Amniotic epithelial cell (primary cell): ENCODE measurements around the gene CACNA1C.

Source experiments
- DNase-seq: peaks from one replicate; pipeline ENCODE4 v3.0.0-alpha.2; 2010; ENCODE audit warnings: low read depth

CACNA1C gene

GRCh38 chr12:2052826-2053678 is at the start of gene CACNA1C:
Gene CACNA1C (plus strand): TSS chr12:2052987. CDS start chr12:2053563, 576 bp downstream.
- DNase-seq: peak; percentile 45

GRCh38 chr12:2003676-2004112 is 49.1 kb upstream of the CACNA1C start:
- DNase-seq: no peak

- peak; percentile 98 for DNase-seq
Measured at GRCh38 chr12:2004113-2004929, 48.5 kb upstream of the CACNA1C start, which contains the start of gene DCP1B. Gene DCP1B (minus strand): TSS chr12:2004457. CDS start chr12:2004431, 26 bp downstream.

- DNase-seq: no peak
Measured at GRCh38 chr12:2008677-2009076, 44.1 kb upstream of the CACNA1C start.

DNA sequence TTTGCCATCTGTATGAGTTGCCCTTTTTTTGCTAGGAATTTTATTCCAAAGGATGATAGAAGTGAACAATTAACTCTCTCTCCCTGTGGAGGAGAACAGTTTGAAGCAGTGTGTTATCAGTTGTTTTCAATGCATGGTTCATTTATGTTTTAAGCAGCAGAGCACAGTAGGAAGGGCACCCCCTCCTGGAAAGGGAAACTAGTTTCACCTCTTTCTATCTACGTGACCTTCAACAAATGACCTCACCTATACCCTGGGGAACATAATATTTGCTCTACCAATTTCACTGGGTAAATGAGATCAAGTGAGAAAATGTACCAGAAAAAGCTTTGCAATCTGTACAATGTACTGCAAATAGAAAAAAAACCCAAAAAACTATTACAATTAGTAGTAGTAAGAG is 43.2 kb upstream of the CACNA1C start:
- no peak for DNase-seq

GRCh38 chr12:2011643-2012607 is 40.9 kb upstream of the CACNA1C start:
- DNase-seq: no peak

- peak; percentile 61 for DNase-seq
Measured at GRCh38 chr12:2013086-2013485, 39.7 kb upstream of the CACNA1C start.

DNA sequence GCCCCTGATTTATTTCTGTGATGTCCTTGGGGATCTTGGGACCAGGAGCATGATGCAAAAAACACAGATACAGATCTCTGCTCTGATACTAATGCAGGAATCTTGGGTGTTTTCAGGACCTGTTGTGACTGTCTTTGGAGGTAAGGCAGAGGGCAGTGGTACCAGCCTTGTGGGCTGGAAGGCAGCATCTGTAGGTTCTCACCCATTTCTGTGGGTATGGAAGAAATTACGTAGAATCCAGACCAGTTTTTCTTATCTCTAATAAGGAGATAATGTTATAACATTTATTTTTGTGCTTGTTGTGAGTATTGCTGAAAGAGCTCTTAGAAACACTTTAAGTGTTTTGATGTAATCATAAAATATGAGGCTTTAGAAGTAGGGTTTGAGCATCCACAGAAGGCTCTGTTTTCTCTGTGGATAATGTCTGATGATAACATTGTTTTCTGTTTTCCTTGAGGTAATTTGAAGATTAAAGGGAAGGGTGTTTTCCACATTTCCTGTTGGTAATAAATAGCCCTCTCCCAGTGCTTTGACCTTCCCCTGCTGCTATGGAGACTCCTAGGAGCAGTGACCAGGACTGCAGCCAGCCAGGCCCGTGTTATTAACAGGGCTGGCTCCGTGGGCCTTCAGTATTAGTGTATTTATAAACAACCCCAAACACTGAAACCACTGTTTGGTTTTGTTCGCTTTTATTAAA is 39.1 kb upstream of the CACNA1C start:
- DNase-seq: peak; percentile 80

- DNase-seq: no peak
Measured at GRCh38 chr12:2014231-2014630, 38.6 kb upstream of the CACNA1C start.

DNA sequence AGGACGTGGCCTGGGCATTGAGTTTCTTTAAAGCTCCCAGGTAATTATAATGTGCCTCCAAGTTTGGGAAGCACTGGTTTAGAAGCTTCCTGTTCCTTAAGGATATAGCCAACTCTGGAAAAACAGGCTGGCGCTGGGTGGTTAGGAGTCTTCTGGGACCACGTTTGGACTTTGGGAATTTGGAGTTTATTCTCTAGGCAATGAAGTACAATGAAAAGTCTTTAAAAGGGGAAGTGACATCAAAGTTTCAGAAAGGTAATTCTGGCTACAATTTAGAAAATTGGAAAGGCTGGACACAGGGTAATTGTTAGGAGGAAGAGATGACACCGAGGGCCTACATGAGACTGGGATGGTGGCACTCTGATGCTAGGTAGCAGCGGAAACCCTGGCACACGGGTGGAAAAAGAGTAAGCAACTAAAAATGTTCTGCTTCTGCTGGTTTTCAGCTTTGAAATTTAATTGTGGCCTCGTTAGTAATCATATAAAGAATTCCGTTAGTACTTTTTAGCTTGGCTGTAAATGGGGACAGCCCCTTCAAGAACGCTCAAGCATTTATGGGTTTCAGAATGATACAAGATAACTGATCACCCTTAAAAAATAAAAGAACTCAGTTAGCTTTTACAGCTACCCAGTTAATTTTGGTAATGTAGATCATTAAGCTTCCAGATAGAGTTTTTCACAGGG is 35.8 kb upstream of the CACNA1C start:
- no peak for DNase-seq

- no peak for DNase-seq
Measured at GRCh38 chr12:2017546-2018337, 35.0 kb upstream of the CACNA1C start.

DNA sequence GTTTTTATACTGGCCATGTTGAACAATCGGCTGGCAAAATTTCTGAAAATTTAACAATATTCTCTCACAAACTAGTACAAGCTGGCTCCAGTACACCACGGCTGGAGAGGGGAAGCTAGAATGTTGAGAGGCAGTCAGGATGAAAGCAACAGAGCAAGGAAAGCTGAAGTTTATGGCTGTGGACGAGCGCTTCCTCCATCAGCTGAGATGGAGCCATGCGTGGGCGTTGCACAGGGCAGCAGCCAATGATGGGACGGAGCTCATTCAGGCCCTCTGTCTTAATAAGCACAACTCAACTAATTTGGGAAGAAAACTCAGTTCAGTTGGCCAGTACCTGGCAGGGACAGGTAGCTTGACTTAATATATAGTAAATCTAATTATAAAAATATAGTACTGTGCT is 34.4 kb upstream of the CACNA1C start:
- no peak for DNase-seq

- no peak for DNase-seq
Measured at GRCh38 chr12:2019126-2019525, 33.7 kb upstream of the CACNA1C start.

DNA sequence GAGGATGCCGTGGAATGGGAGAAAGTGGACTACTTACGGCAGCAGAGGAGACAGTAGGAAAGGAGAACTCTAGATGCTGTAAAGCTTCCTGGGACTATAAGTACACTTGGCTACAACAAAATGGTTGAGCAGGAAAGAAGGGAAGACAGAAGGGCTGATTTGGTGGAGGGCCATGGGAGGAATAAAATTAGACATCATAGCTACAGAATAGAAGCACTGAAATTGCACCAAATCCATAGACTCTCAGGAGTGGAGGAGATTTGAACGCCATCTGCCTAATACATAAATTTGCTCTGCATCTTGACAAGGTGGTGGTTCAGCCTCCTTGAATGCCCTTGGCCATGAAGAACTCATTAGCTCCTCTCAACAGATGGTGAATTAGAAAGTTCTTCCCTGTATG is 32.3 kb upstream of the CACNA1C start:
- DNase-seq: no peak

- DNase-seq: no peak
Measured at GRCh38 chr12:2023365-2023764, 29.4 kb upstream of the CACNA1C start.

GRCh38 chr12:2027351-2027750 is 25.4 kb upstream of the CACNA1C start:
- DNase-seq: no peak

DNA sequence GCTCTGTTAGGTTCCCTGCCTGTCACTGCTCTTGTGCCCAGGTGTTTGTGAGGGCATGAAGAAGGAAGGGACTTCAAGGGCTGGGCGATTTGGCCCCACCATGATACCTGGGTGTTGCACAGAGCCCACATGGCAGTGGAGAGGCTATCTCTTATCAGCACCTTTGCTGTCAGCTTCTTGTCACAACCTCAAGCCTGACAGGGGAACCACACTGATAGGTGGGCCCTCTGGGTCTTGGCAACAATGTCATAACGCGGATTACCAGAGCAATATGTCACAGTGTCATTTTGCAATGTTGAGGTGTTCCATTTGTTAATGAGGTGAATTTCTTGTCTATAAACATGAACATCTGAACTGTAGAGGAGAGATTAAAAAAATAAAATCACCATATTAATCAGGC is 22.9 kb upstream of the CACNA1C start:
- no peak for DNase-seq

DNA sequence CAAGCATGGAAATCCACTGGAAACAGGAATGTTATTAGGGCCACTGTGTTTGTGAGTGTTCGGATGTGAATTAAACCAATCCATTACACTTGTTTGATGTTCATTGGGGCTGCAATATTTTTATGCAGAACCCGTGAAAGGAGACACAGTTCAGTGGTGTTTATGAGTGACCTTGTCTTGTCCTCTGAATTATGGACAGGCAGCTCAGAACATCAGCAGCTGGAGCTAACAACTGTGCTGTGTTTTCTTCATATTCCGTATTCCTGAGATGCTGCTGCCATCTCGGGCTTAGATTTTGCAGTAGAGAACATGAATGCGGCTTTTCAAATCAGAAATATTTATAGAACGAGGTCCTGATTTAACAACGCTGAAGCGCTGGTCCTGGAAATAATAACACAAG is 20.3 kb upstream of the CACNA1C start:
- DNase-seq: no peak

GRCh38 chr12:2034633-2035430 is 18.0 kb upstream of the CACNA1C start:
- peak; percentile 53 for DNase-seq
